GM18951 (cell line): Measurements from ENCODE around the gene JCHAIN.
"Not testable (repeated sequence)": the region's sequence is repeated elsewhere in the genome, so short reads cannot be mapped to it uniquely, and the experiment has no call there.

Source experiments
- POLR2A ChIP-seq: IDR thresholded peaks from 4 replicates; pipeline ENCODE4 v1.6.1; 2011; ENCODE audit warnings: mild to moderate bottlenecking; ENCODE audit not compliant: insufficient read length, insufficient read depth; ENCODE audit errors: extremely low read depth
- in situ Hi-C: fragments of 300-500 bp; cut with MboI; formaldehyde crosslinking; loops from one replicate; pipeline ENCODE4 v1.12.0; 2022; ENCODE audit warnings: low sequenced_read_pairs, mixed read lengths, inconsistent platforms; ENCODE audit not compliant: unreplicated experiment

Gene JCHAIN

DNA sequence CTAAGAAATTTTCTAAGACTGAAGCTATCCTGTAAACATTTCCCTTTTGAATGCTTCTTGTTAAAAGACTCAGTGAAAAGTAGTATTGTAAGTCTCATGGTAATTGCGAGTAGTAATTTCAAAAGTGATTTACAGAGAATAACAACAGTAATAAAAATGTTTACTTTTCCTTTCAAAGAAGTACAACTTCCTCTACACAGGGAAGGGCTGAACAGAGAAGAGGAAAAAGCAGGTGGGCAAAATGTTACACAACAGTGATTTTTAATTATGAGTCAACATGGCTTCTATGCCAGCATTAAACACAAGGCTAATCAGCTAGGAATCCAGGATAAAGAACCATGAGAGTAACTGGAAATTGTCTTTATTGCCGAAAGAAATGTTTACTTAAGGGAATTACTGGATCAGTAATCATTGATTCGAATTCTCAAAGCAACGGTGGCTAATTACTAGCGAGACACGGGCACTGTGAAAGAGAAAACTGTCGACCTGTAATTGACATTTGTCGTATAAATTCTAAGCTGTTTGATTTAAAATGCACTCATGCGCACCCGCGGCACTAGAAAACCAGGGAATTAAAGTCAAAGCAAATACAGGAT lies 37.4 kb upstream of the JCHAIN start:
- TF ChIP-seq POLR2A, result no peak
- in situ Hi-C loops, result no loop called here

DNA sequence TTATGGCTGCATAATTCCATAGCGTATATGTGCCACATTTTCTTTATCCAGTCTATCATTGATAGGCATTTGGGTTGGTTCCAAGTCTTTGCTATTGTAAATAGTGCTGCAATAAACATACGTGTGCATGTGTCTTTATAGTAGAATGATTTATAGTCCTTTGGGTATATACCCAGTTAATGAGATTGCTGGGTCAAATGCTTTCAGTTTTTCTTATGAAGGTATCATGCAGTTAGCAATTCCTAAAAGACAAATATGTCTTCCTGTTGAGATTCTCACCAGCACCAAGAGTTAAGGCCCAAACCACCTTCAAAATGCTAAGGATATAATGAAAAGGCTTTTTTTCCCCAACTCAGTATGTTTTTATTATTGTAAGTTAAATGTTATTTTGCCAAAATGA lies 36.3 kb upstream of the JCHAIN start:
- in situ Hi-C loops, result not testable (repeated sequence)

DNA sequence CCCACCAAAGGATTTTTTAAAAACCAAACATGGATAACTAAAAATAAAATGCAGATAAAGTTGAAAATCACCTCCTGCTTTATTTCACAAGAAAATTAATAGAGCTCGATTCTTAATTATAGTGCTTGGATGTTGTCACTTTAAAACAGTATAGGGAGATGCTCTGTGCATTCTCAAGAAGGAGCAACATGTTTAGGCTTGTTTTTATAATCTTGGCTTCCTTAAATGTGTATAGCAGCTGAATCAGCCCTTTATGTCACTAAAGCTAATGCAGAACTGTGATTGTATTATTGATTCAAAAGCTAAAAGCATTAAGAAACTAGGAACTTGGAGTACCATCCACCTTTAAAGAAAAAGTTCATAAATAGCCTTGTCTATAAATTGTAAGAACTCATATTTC lies 35.0 kb upstream of the JCHAIN start:
- in situ Hi-C loops, result no loop called here
- TF ChIP-seq POLR2A, result no peak

DNA sequence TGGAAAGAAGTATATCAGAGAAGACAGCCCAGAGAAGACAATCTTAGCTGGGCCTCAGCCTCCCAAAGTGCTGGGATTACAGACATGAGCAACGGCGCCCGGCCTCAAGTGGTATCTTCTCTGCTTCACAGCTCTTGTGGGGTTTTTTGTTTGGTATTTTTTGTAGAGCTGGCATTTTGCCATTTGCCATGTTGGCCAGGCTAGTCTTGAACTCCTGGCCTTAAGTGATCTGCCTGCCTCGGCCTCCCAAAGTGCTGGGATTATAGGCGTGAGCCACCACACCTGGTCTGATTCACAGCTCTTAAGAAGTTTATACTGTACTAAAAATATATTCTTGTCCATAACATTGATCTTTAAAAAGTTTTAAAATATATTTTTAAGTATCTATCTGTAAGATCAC lies 34.4 kb upstream of the JCHAIN start:
- in situ Hi-C loops, result no loop called here
- TF ChIP-seq POLR2A, result no peak

DNA sequence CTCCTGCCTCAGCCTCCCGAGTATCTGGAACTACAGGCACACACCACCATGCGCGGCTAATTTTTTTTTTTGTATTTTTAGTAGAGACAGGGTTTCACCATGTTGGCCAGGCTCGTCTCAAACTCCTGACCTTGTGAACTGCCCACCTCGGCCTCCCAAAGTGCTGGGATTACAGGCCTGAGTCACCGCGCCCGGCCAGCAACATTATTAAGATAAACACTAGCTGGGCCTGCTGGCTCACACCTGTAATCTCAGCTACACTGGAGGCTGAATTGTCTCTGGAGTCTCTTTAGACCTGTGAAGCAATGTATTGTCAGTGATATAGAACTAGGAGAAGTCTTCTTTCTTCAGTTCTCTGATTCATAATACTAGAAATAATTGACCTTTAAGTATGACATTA lies 32.1 kb upstream of the JCHAIN start:
- in situ Hi-C loops, result not testable (repeated sequence)

DNA sequence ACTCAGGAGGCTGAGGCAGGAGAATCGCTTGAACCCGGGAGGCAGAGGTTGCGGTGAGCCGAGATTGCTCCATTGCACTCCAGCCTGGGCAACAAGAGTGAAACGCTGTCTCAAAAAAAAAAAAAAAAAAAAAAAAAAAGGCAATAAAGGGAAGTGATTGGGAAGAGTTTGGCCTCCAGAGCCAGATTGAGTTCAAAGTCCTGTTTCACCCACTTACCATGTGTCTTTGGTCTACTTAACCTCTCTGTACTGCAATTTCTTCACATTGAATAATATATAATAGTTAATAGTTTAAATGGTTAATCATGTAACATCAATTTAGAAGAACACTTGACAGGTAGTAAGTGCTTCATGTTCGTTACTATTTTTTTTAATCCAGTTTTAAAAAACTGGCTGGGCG lies 28.3 kb upstream of the JCHAIN start:
- in situ Hi-C loops, result not testable (repeated sequence)

DNA sequence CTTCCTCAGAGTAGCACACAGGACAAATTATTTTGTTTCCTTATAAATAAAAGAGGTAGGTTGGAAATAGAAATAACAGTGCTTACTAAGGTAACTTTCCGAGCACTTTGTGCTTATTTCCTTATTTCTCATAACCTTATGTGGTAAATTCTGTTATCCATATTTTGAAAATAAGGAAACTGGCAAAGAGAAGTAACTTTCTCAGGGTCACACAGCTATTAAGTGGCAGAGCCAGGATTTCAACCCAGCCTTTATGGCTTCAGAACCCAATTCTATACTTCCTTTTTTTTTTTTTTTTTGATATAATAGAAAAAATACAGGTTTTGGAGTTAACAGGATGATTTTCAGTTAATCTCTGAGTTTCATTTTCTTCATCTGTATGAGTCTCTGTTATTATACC lies 25.4 kb upstream of the JCHAIN start:
- in situ Hi-C loops, result no loop called here
- TF ChIP-seq POLR2A, result no peak

DNA sequence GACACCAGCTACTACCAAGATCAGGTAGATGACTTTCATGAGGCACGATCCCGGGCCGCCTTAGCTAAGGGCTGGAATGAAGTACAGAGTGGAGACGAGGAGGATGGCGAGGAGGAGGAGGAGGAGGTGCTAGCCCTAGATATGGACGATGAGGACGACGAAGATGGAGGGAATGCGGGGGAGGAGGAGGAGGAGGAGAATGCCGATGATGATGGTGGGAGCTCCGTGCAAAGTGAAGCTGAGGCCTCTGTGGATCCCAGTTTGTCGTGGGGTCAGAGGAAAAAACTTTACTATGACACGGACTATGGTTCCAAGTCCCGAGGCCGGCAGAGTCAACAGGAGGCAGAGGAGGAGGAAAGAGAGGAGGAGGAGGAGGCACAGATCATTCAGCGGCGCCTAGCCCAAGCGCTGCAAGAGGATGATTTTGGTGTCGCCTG lies 22.5 kb upstream of the JCHAIN start:
- TF ChIP-seq POLR2A, result no peak
- in situ Hi-C loops, result no loop called here

DNA sequence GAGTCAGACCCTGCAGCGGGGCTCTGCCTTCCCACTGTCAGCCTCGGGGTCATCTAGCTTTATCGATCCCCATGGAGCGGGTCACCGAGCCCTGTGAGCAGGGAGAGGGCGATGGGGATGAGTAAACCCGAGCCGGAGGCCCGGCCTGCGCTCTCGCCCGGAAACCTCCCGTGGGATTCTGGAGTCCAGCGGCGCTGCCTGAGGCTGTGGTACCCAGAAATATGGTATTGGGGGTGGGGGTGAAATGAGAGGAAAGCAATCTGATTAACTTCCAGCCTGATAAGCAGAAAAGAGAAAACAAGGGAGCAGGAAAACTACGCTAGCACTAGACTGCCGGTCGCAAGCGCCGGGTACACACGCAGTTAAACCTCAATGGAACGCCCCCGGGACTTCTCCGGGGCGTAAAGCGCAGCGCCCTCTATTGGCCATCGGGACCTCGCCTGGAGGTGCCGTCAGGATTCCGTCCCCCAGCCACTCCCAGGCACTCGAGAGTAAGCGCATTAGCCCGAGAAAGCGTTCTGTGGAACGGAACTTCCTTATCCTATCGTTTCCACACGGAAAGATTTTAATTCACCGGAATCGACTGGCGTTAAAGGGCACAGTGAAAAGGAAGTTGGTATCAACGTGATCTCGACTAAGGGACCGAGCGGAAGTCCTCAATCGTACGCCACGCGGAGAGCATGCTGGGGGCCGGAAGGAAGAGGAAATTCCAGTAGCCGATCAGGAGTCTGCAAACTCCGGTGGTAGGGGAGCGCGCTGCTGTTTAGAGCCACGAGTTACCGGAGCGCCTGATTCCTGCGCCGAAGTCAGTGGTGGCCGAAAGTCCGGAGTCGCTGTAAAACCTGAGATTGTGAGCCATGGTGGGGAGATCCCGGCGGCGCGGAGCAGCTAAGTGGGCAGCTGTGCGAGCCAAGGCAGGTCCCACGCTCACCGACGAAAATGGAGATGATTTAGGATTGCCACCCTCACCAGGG lies 21.8 kb upstream of the JCHAIN start, which contains the start of gene UTP3:
TSS of gene UTP3 (plus strand) at position 712 of the 974 bp plus-strand sequence. CDS start at position 858, 146 bp downstream.
- in situ Hi-C loops, result no loop called here
- peak; percentile 86 for TF ChIP-seq POLR2A

DNA sequence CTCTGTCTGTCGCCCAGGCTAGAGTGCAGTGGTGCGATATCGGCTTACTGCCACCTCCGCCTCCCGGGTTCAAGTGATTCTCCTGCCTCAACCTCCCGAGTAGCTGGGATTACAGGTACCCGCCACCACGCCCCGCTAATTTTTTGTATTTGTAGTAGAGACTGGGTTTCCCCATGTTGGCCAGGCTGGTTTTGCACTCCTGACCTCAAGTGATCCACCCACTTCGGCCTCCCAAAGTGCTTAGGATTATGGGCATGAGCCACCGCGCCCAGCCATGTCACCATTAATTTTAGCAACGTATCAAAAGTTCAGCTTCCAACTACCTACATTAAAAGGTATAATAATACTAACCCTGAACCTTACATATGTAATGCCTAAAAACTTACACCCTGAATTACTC lies 21.1 kb upstream of the JCHAIN start:
- in situ Hi-C loops, result no loop called here
- TF ChIP-seq POLR2A, result no peak

DNA sequence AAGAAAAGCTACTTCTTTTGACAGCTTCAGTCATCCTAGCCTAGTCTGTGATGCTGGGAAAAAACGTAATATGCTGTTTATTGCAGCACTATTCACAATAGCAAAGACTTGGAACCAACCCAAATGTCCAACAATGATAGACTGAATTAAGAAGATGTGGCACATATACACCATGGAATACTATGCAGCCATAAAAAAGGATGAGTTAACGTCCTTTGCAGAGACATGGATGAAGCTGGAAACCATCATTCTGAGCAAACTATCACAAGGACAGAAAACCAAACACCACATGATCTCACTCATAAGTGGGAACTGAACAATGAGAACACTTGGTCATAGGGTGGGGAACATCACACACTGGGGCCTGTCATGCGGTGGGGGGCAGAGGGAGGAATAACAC lies 15.8 kb upstream of the JCHAIN start:
- in situ Hi-C loops, result not testable (repeated sequence)

DNA sequence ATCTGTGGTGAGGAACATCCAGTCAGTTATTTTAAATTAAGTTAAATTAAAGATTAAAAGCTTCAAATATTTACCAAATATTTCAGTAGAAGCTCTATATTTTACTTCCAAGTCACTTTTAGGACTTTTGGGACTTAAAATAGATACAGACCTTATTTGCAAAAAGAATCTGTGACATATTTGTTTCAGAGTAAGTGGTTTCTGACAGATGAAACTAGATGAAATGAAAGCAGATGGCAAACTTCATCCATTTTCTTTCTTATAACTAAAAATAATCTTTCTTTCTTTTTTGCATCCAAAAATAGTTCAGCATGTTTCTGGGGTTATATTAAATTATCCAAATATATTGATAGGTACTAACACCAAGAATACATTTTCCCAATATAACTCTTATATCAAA lies 15.4 kb upstream of the JCHAIN start:
- no peak for TF ChIP-seq POLR2A
- in situ Hi-C loops, result no loop called here

DNA sequence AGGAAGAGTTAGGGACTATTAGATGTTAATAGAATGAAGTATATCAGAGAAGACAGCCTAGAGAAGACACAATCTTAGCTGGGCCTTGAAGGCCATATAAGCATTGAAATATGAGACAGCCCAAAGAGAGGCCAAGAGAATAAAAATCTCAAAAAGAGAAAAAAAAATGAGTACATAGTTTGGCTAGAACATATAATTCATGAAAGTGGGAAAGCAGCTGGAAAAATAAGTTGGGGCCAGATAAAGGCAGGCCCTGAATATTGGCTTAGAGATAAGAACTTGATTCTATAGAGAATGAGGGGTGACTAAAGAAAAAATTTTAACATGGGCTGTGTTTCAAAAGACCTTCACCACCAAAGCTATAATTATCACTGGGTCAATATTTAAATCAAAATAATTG lies 14.6 kb upstream of the JCHAIN start:
- in situ Hi-C loops, result no loop called here
- no peak for TF ChIP-seq POLR2A

DNA sequence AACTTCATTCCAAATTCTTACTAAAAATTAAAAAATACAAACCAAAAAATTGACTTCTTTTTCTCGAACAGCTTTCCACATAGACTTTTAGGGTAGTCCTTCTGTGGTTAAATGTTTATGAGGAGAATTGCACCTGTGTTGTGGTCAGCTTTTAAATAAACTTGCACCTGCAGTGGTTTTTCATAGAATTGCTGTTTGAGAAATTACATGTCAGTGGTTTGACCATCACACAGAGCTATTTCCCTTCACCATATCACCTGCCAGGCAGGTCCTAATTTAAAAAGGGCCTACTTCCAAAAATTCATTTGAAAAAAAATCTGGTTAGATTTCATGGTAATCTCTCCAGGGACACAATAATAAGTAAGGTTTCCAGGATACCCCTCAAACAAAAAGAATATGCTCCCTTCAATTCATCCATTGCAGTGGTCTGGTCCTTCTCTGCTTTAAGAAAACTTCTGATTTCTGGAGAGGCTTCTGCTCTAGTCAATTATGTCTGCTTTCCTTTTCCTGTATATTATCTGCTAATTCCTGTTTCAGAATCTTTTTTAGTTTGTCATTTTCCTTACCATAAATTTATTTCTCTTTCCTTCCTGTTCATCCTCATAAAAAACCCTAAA lies 12.2 kb upstream of the JCHAIN start:
- in situ Hi-C loops, result no loop called here
- no peak for TF ChIP-seq POLR2A
